MM.1S (cell line): ENCODE measurements around the gene TMEM273.

ENCODE experiments used
- DNase-seq: peaks from one replicate; pipeline ENCODE4 v3.0.0-alpha.2; 2015
- H2AFZ ChIP-seq: fragments of 300-600 bp; sonication (generic); 2 replicates; pipeline ENCODE4 v1.6.0; 2016; ENCODE audit warnings: antibody characterized with exemption, low read length
- H3F3A ChIP-seq: fragments of 300-600 bp; sonication (generic); 2 replicates; pipeline ENCODE4 v1.6.1; 2016; ENCODE audit warnings: mild to moderate bottlenecking, antibody characterized with exemption, low read length, moderate library complexity, mixed read lengths; ENCODE audit not compliant: insufficient read depth
- H3K27ac ChIP-seq: fragments of 300-600 bp; sonication (generic); 2 replicates; pipeline ENCODE4 v1.5.1; 2016; ENCODE audit warnings: mild to moderate bottlenecking, low read length
- H3K27me3 ChIP-seq: fragments of 300-600 bp; sonication (generic); replicated peaks from 2 replicates; pipeline ENCODE4 v1.6.0; 2016; ENCODE audit warnings: low read length; ENCODE audit not compliant: insufficient read depth
- H3K36me3 ChIP-seq: fragments of 300-600 bp; sonication (generic); replicated peaks from 2 replicates; pipeline ENCODE4 v1.6.1; 2016; ENCODE audit warnings: mild to moderate bottlenecking, low read length, mixed read lengths; ENCODE audit not compliant: insufficient read depth
- H3K4me1 ChIP-seq: fragments of 300-600 bp; sonication (generic); 2 replicates; pipeline ENCODE4 v1.6.1; 2016; ENCODE audit warnings: low read length, mixed read lengths
- H3K4me2 ChIP-seq: fragments of 300-600 bp; sonication (generic); 2 replicates; pipeline ENCODE4 v1.6.0; 2016; ENCODE audit warnings: low read depth, low read length
- H3K4me3 ChIP-seq: fragments of 300-600 bp; sonication (generic); 2 replicates; pipeline ENCODE4 v1.5.1; 2016; ENCODE audit warnings: low read length, mixed read lengths
- H3K79me2 ChIP-seq: fragments of 300-600 bp; sonication (generic); 2 replicates; pipeline ENCODE4 v1.6.1; 2016; ENCODE audit warnings: mixed run types, low read length, mixed read lengths
- H3K9ac ChIP-seq: fragments of 300-600 bp; sonication (generic); 2 replicates; pipeline ENCODE4 v1.6.1; 2016; ENCODE audit warnings: low read length, mixed read lengths
- H3K9me2 ChIP-seq: fragments of 300-600 bp; sonication (generic); replicated peaks from 2 replicates; pipeline ENCODE4 v1.6.1; 2016; ENCODE audit warnings: mild to moderate bottlenecking, low read length, mixed read lengths; ENCODE audit not compliant: insufficient read depth
- H3K9me3 ChIP-seq: fragments of 300-600 bp; sonication (generic); replicated peaks from 2 replicates; pipeline ENCODE4 v1.6.1; 2016; ENCODE audit warnings: mild to moderate bottlenecking, low read length, mixed read lengths; ENCODE audit not compliant: insufficient read depth
- H4K20me1 ChIP-seq: fragments of 300-600 bp; sonication (generic); 2 replicates; pipeline ENCODE4 v1.6.1; 2016; ENCODE audit warnings: mild to moderate bottlenecking, low read length, moderate library complexity, mixed read lengths; ENCODE audit not compliant: insufficient read depth
- EZH2 ChIP-seq: fragments of 300-600 bp; sonication (generic); optimal IDR thresholded peaks from 2 replicates; pipeline ENCODE3; 2017; ENCODE audit warnings: low read depth, mild to moderate bottlenecking, antibody characterized with exemption, low read length, mixed read lengths
- EZH2phosphoT487 ChIP-seq: fragments of 300-600 bp; sonication (generic); IDR thresholded peaks from 2 replicates; pipeline ENCODE4 v1.6.1; 2018; ENCODE audit warnings: antibody characterized with exemption, low read length
- TF ChIP-seq, protein P1 (sequence below): fragments of 300-600 bp; sonication (generic); IDR thresholded peaks from 2 replicates; pipeline ENCODE4 v1.5.1; 2016; ENCODE audit warnings: antibody characterized with exemption, low read length, mixed read lengths

Gene TMEM273

DNA sequence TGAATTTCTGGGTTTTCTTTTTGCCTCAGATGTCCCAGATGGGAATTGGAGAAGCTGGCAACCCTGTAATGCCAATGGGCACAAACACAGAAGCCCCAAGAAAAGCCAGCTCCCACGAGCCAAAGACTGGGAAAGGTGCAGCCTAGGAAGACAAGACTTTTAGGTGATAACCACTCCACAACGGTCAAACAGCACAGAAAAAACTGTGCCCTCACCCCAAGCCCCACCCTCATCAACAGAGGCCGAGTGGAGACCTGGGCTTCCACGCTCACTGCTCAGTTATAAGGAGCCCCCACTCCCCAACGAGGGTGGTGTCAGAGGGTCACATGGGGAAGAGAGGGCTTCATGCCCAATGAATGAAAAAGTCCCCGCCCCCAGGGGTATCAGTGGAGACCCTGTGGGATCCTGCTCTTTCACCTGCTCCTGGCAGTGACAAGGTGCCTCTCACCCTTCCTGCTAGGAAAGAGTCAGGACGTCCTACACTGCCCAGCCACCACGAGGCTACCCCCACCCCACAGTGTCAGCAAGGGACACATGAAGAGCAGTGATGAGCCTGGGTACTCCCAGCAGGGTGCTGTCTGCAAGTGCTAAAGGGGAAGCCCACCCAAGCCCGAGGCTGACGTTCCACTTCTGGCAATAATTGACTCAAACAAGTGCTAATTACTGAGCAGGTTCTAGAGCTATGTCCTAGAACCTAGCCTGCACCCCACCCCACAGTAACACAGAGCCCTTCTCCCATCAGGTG lies 8.3 kb downstream of the TMEM273 start:
- TF ChIP-seq, protein P1, sequence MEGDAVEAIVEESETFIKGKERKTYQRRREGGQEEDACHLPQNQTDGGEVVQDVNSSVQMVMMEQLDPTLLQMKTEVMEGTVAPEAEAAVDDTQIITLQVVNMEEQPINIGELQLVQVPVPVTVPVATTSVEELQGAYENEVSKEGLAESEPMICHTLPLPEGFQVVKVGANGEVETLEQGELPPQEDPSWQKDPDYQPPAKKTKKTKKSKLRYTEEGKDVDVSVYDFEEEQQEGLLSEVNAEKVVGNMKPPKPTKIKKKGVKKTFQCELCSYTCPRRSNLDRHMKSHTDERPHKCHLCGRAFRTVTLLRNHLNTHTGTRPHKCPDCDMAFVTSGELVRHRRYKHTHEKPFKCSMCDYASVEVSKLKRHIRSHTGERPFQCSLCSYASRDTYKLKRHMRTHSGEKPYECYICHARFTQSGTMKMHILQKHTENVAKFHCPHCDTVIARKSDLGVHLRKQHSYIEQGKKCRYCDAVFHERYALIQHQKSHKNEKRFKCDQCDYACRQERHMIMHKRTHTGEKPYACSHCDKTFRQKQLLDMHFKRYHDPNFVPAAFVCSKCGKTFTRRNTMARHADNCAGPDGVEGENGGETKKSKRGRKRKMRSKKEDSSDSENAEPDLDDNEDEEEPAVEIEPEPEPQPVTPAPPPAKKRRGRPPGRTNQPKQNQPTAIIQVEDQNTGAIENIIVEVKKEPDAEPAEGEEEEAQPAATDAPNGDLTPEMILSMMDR = no peak
- TF ChIP-seq EZH2 = no peak
- TF ChIP-seq EZH2phosphoT487 = no peak
- H4K20me1 ChIP-seq = no peaks in the 10 kb centered on the region
- H3K27me3 ChIP-seq = no peaks in the 10 kb centered on the region
- no peak overlapping the region for H3K4me2 ChIP-seq
- no peak overlapping the region for H3K27ac ChIP-seq
- no peaks in the 10 kb centered on the region for H3K9me2 ChIP-seq
- H3K36me3 ChIP-seq = no peaks in the 10 kb centered on the region
- no peak overlapping the region for H3K9ac ChIP-seq
- peaks cover 9% of the 10 kb centered on the region for H3K4me1 ChIP-seq
- no peak overlapping the region for H3K4me3 ChIP-seq
- H2AFZ ChIP-seq = no peak overlapping the region
- H3F3A ChIP-seq = no peaks in the 10 kb centered on the region
- H3K79me2 ChIP-seq = no peaks in the 10 kb centered on the region
- H3K9me3 ChIP-seq = no peaks in the 10 kb centered on the region
- no peak for DNase-seq

DNA sequence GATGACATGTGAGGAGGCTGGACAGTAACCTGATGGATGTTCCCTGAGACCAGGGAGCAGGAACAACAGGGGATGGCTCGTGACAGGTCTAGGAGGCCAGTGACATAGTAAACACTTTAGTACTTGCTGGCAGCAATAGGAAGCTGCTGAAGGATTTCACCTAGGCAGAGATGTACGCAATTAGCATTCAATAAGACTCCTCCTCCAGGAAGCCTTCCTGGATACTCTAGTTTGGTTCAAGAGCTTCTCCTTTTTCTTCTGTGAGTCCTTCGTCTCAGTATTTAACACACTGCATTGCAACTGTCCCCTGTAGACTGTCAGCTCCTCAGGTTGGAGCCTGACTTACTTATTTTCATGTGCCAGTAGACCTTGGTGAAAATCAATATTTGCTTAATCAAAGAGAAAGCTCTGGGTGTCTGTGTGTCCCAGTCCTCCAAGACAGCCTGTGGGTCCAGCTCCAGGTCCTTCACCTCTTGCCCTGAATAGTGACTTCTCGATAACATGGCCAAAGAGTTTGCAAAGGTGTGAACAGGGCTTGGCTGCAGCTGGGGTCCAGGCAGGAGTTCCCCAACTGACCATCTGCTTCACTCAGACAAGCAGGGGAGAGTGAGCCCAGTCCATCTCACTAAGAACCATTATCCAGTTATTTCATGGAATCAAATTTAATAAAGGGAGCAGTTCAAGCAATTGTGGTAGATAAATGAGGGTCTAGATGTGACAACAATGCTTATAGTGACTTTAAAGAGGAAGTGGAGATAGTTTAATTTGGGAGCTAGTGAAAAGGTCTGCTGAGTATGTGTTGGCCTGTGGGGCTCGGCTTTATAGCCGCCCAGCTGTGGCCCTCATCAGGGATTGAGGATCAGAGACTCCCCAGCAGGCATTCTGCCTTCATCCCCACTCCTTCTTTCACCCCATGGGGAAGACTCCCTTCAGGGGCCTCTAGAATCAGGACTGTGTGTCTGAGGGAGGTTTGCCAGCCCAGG lies 9.4 kb downstream of the TMEM273 start:
- Histone ChIP-seq H3K4me3 (no peak overlapping the region), H2AFZ (no peak overlapping the region)

DNA sequence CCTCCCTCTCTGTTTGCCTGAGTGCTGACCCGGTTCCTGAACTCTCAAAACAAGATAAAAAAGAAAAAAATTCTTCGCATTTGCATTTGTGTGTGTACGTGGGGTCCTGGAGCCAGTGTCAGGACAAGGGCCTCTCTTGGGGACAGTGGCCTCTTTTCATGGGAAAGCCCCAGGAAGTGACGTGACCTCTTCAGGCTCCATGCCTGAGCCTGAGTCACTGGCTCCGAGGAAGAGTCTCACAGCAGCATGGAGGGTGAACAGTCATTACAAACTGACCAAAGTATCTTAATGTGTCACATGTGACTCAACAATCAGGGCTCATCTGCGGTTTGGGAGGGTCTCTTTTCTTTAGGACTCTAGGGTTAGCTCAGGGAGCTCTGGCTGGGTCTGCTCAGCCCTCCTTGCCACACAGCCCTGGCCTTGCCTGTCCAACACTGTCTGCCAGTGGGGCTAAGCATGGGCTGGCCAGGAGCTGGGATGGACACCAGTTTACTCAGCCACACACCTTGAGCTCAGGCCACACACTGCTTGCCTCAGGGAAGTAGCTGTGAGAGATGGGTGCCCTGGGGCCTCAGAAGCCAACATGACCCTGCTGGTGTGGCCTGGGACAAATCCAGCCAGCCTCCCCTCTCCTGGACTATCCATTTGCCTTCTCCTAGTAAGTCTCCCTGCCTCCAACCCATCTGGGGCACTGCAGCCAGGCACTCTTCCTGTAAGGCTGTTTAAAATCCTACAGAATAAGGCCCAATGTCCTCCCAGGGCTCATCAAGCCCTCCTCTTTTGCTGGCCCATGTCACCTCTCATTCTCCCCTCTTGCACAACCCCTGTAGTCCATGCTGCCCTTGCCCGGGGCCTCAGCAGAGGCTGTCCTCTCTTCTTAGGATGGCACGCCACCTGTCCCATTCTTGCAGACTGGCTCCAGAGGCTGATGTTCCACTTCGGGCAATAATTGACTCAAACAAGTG lies 10.5 kb downstream of the TMEM273 start:
- H3K4me2 ChIP-seq = no peak overlapping the region
- H3K4me3 ChIP-seq = no peak overlapping the region
- TF ChIP-seq EZH2 (no peak), EZH2phosphoT487 (no peak)
- TF ChIP-seq, protein P1 = no peak
- no peak overlapping the region for H3K27ac ChIP-seq
- no peaks in the 10 kb centered on the region for H3K9me3 ChIP-seq
- H3K9ac ChIP-seq = no peak overlapping the region
- no peaks in the 10 kb centered on the region for H3K9me2 ChIP-seq
- H3K27me3 ChIP-seq = no peaks in the 10 kb centered on the region
- DNase-seq = no peak
- H3K36me3 ChIP-seq = no peaks in the 10 kb centered on the region
- no peaks in the 10 kb centered on the region for H3K79me2 ChIP-seq
- H3F3A ChIP-seq = no peaks in the 10 kb centered on the region
- H2AFZ ChIP-seq = no peak overlapping the region
- peaks cover 9% of the 10 kb centered on the region for H3K4me1 ChIP-seq
- no peaks in the 10 kb centered on the region for H4K20me1 ChIP-seq

More for the DNA sequence above, 9.4 kb downstream of the TMEM273 start:
- Histone ChIP-seq H4K20me1 (no peaks in the 10 kb centered on the region), H3K4me2 (no peak overlapping the region), H3K9me3 (no peaks in the 10 kb centered on the region), H3K36me3 (no peaks in the 10 kb centered on the region), H3K9ac (no peak overlapping the region), H3K27me3 (no peaks in the 10 kb centered on the region), H3K79me2 (no peaks in the 10 kb centered on the region), H3F3A (no peaks in the 10 kb centered on the region), H3K9me2 (no peaks in the 10 kb centered on the region), H3K4me1 (peaks cover 9% of the 10 kb centered on the region), H3K27ac (no peak overlapping the region)
- no peak for DNase-seq
- TF ChIP-seq EZH2phosphoT487 = no peak
- TF ChIP-seq, protein P1 = no peak
